ENCODE results near the gene CLSTN1. TPM values are rescaled to one million over a fixed set of nuclear protein-coding genes. Genes with fewer than 3 reads are reported as not detected.
A peak's percentile ranks its signal among the peaks of the same experiment; 100 is the strongest.

The CLSTN1 gene
- total and polyA plus RNA-seq, 5 experiments from 2014 or later = 10.7 to 63.1 (median 32.3) TPM

- Mint-ChIP-seq H3K4me1 (peaks cover 2 to 10% (median 3%) of the 10 kb centered on the region in 4 donors), H3K4me3 (no peak overlapping the region), H3K9me3 (no peaks in the 10 kb centered on the region), H3K27ac (no peak overlapping the region), H3K36me3 (peaks cover 0 to 3% (median under 1%) of the 10 kb centered on the region in 3 donors), H3K27me3 (no peaks in the 10 kb centered on the region)
- POLR2A ChIA-PET = interaction anchor here (1.1 to 1.3 kb wide), 2 partner anchors 37 to 142 kb away, joined by 3 to 5 read pairs; no protein-coding TSS in a partner anchor
- no peak for ATAC-seq
- DNase-seq = no peak
Measured at GRCh38 chr1:9863371-9863770, 39.6 kb upstream of the CLSTN1 start.

GRCh38 chr1:9861360-9861759, 37.6 kb upstream of the CLSTN1 start:
- Mint-ChIP-seq H3K4me1 (peaks cover 0 to 4% (median 0%) of the 10 kb centered on the region in 4 donors), H3K27me3 (no peaks in the 10 kb centered on the region), H3K36me3 (peaks cover 0 to 7% (median 4%) of the 10 kb centered on the region in 3 donors), H3K27ac (no peak overlapping the region), H3K9me3 (no peaks in the 10 kb centered on the region), H3K4me3 (no peak overlapping the region)
- DNase-seq (no peak), ATAC-seq (no peak)
- POLR2A ChIA-PET = interaction anchor here (1.0 kb wide), 1 partner anchor 230 kb away, joined by 3 read pairs; no protein-coding TSS in a partner anchor

- Mint-ChIP-seq H3K27me3 (no peaks in the 10 kb centered on the region), H3K4me1 (peaks cover 0 to 4% (median 0%) of the 10 kb centered on the region in 4 donors), H3K36me3 (peaks cover 0 to 7% (median 4%) of the 10 kb centered on the region in 3 donors), H3K4me3 (no peak overlapping the region), H3K9me3 (no peaks in the 10 kb centered on the region), H3K27ac (peak overlapping the region in 1 of 10 donors; percentile 60)
- POLR2A ChIA-PET = interaction anchor here (1.0 kb wide), 1 partner anchor 230 kb away, joined by 3 read pairs; no protein-coding TSS in a partner anchor
- no peak for ATAC-seq
- no peak for DNase-seq
Measured at GRCh38 chr1:9860887-9861286, 37.1 kb upstream of the CLSTN1 start.

- Mint-ChIP-seq H3K9me3 (peaks cover 0 to under 1% (median 0%) of the 10 kb centered on the region in 9 donors), H3K27me3 (no peaks in the 10 kb centered on the region), H3K27ac (no peak overlapping the region), H3K36me3 (peaks cover 0 to 14% (median 6%) of the 10 kb centered on the region in 3 donors), H3K4me3 (no peak overlapping the region), H3K4me1 (peaks cover 0 to 4% (median 1%) of the 10 kb centered on the region in 4 donors)
- DNase-seq (no peak), ATAC-seq (no peak)
- POLR2A ChIA-PET = interaction anchor here (0.6 kb wide), 3 partner anchors 14 to 233 kb away, joined by 3 to 5 read pairs (median 4); no protein-coding TSS in a partner anchor
Measured at GRCh38 chr1:9859281-9860014, 35.7 kb upstream of the CLSTN1 start.

- H3K27me3 Mint-ChIP-seq = no peaks in the 10 kb centered on the region
- H3K27ac Mint-ChIP-seq = no peak overlapping the region
- DNase-seq = no peak
- H3K36me3 Mint-ChIP-seq = peaks cover 4 to 21% (median 13%) of the 10 kb centered on the region in 3 donors
- no peak overlapping the region for H3K4me3 Mint-ChIP-seq
- peaks cover 0 to 10% (median 2%) of the 10 kb centered on the region in 9 donors for H3K9me3 Mint-ChIP-seq
- H3K4me1 Mint-ChIP-seq = peaks cover 0 to 4% (median 1%) of the 10 kb centered on the region in 4 donors
- POLR2A ChIA-PET = interaction anchor here (0.6 kb wide), 1 partner anchor 232 kb away, joined by 5 read pairs; no protein-coding TSS in a partner anchor
- no peak for ATAC-seq
Measured at GRCh38 chr1:9858293-9859035, 34.7 kb upstream of the CLSTN1 start.

- Mint-ChIP-seq H3K27ac (no peak overlapping the region), H3K4me3 (no peak overlapping the region), H3K36me3 (peaks cover 6 to 24% (median 15%) of the 10 kb centered on the region in 3 donors), H3K4me1 (peaks cover 4 to 17% (median 8%) of the 10 kb centered on the region in 4 donors), H3K27me3 (peaks cover 0 to 2% (median 0%) of the 10 kb centered on the region in 5 donors), H3K9me3 (peaks cover 0 to 11% (median 2%) of the 10 kb centered on the region in 9 donors)
- no peak for DNase-seq
- ATAC-seq = no peak
- POLR2A ChIA-PET = no interaction called here
Measured at GRCh38 chr1:9855186-9855585, 31.4 kb upstream of the CLSTN1 start.

- H3K27me3 Mint-ChIP-seq = peaks cover 0 to 2% (median 0%) of the 10 kb centered on the region in 5 donors
- H3K9me3 Mint-ChIP-seq = peaks cover 0 to 11% (median 2%) of the 10 kb centered on the region in 9 donors
- H3K36me3 Mint-ChIP-seq = peaks cover 6 to 20% (median 13%) of the 10 kb centered on the region in 3 donors
- ATAC-seq (no peak), DNase-seq (no peak)
- H3K4me3 Mint-ChIP-seq = no peak overlapping the region
- POLR2A ChIA-PET = no interaction called here
- peaks cover 7 to 27% (median 15%) of the 10 kb centered on the region in 4 donors for H3K4me1 Mint-ChIP-seq
- H3K27ac Mint-ChIP-seq = no peak overlapping the region
Measured at GRCh38 chr1:9853249-9853595, 29.5 kb upstream of the CLSTN1 start.

GRCh38 chr1:9852410-9853248, 28.9 kb upstream of the CLSTN1 start:
- no peak for DNase-seq
- no peak for ATAC-seq
- H3K4me3 Mint-ChIP-seq = no peak overlapping the region
- H3K36me3 Mint-ChIP-seq = peaks cover 6 to 17% (median 10%) of the 10 kb centered on the region in 3 donors
- H3K9me3 Mint-ChIP-seq = peaks cover 0 to 11% (median 2%) of the 10 kb centered on the region in 9 donors
- POLR2A ChIA-PET = interaction anchor here (0.7 kb wide), 1 partner anchor 125 kb away, joined by 3 read pairs; no protein-coding TSS in a partner anchor
- H3K27me3 Mint-ChIP-seq = peaks cover 0 to 2% (median 0%) of the 10 kb centered on the region in 5 donors
- no peak overlapping the region for H3K27ac Mint-ChIP-seq
- H3K4me1 Mint-ChIP-seq = peaks cover 7 to 27% (median 19%) of the 10 kb centered on the region in 4 donors

GRCh38 chr1:9852004-9852403, 28.2 kb upstream of the CLSTN1 start:
- peak overlapping the region in 1 of 10 donors; percentile 24 for H3K27ac Mint-ChIP-seq
- H3K27me3 Mint-ChIP-seq = peaks cover 0 to 2% (median 0%) of the 10 kb centered on the region in 5 donors
- H3K4me1 Mint-ChIP-seq = peaks cover 7 to 27% (median 19%) of the 10 kb centered on the region in 4 donors
- H3K9me3 Mint-ChIP-seq = peaks cover 0 to 11% (median 2%) of the 10 kb centered on the region in 9 donors
- peaks cover 6 to 17% (median 10%) of the 10 kb centered on the region in 3 donors for H3K36me3 Mint-ChIP-seq
- POLR2A ChIA-PET = no interaction called here
- DNase-seq (no peak), ATAC-seq (no peak)
- peak overlapping the region in 3 of 10 donors; percentile 9 to 73 (median 39) for H3K4me3 Mint-ChIP-seq

- DNase-seq (peak in 1 of 10 donors; percentile 16), ATAC-seq (peak; percentile 72 to 73)
- Mint-ChIP-seq H3K36me3 (peaks cover 6 to 17% (median 10%) of the 10 kb centered on the region in 3 donors), H3K27me3 (peaks cover 0 to 2% (median 0%) of the 10 kb centered on the region in 5 donors), H3K4me3 (peak overlapping the region; percentile 67 to 88 (median 79)), H3K4me1 (peaks cover 7 to 28% (median 21%) of the 10 kb centered on the region in 4 donors), H3K27ac (peak overlapping the region in 6 of 10 donors; percentile 1 to 82 (median 27)), H3K9me3 (peaks cover 0 to 11% (median 2%) of the 10 kb centered on the region in 9 donors)
- POLR2A ChIA-PET = interaction anchor here (0.8 to 1.3 kb wide), 5 partner anchors 21 to 222 kb away, joined by 3 to 9 read pairs (median 4); no protein-coding TSS in a partner anchor
Measured at GRCh38 chr1:9850442-9851162, 26.8 kb upstream of the CLSTN1 start.

All from naive thymus-derived CD8-positive, alpha-beta T cell (primary cell).